HCT116 (cell line): ENCODE measurements around the gene FABP2. TPM values are rescaled to one million over a fixed set of nuclear protein-coding genes. Genes with fewer than 3 reads are reported as not detected.

Experiments
- ATAC-seq: fragments of 200-7000 bp; cut with Tn5 transposase; 2 replicates; pipeline ENCODE4 v1.9.1; 2020; ENCODE audit warnings: mild to moderate bottlenecking, moderate library complexity
- BruUV-seq: library from RNA; stranded (reverse); fragments of 400-500 nt; replicated peaks from 2 replicates; lab custom pipeline; 2021; lab: Mats Ljungman, UMichigan
- CTCF ChIA-PET: fragments of 300-600 bp; sonication (Branson Sonifier 250); formaldehyde crosslinking; loops from one replicate; lab custom pipeline; 2021; ENCODE audit warnings: antibody characterized with exemption; lab: Charles Lee
- POLR2A ChIA-PET: fragments of 300-600, 350-600 bp; sonication (Branson Sonifier 250); formaldehyde crosslinking; loops from one replicate; lab custom pipeline; 2021; ENCODE audit warnings: antibody characterized with exemption; lab: Charles Lee
- RAD21 ChIA-PET, 2 experiments: fragments of 300-600 bp; sonication (Branson Sonifier 250); formaldehyde crosslinking; loops; one replicate each; lab custom pipeline; 2023; ENCODE audit warnings: low total read pairs in 2 of 2; ENCODE audit not compliant: uncharacterized antibody in 2 of 2, unreplicated experiment in 2 of 2, low non-redundant PET in 1 of 2; lab: Charles Lee
- DNase-seq: peaks from one replicate; pipeline ENCODE4 v3.0.0-alpha.2; 2010; ENCODE audit warnings: low read depth, low spot score
- H2AFZ ChIP-seq: fragments of 200-600 bp; shearing (Covaris generic), sonication (generic); 2 replicates; pipeline ENCODE4 v1.6.1; 2017; ENCODE audit warnings: low read depth, mixed run types, mixed read lengths, antibody characterized with exemption, low read length; ENCODE audit not compliant: poor library complexity, severe bottlenecking
- H3K27ac ChIP-seq: 2 replicates; pipeline ENCODE4 v1.5.1; 2012; ENCODE audit warnings: low read depth, low read length
- H3K27me3 ChIP-seq: fragments of 200-600 bp; sonication (generic); 2 replicates; pipeline ENCODE4 v1.6.1; 2016; ENCODE audit warnings: mixed run types, low read length, mixed read lengths; ENCODE audit not compliant: insufficient read depth
- H3K36me3 ChIP-seq, 2 experiments: fragments of 200-500 bp in 1 of 2; fragments of 200-600 bp in 1 of 2; sonication (Bioruptor generic) in 1 of 2; sonication (generic) in 1 of 2; 2 replicates each; pipeline versions ENCODE4 v1.5.1 to v1.6.1; 2014 to 2016; ENCODE audit warnings: low read length in 2 of 2, inconsistent platforms in 1 of 2, mixed read lengths in 1 of 2, mixed run types in 1 of 2; ENCODE audit not compliant: insufficient read depth in 2 of 2, control insufficient read depth in 1 of 2
- H3K4me1 ChIP-seq, 2 experiments: fragments of 200-600 bp in 1 of 2; sonication (generic) in 1 of 2; 2 replicates each; pipeline versions ENCODE4 v1.5.1 to v1.6.1; 2012 to 2017; ENCODE audit warnings: low read length in 2 of 2, inconsistent platforms in 1 of 2, mild to moderate bottlenecking in 1 of 2, mixed read lengths in 1 of 2, mixed run types in 1 of 2, moderate library complexity in 1 of 2; ENCODE audit not compliant: insufficient read depth in 2 of 2, control insufficient read depth in 1 of 2
- H3K4me2 ChIP-seq: fragments of 200-600 bp; sonication (generic); 2 replicates; pipeline ENCODE4 v1.6.1; 2017; ENCODE audit warnings: mixed run types, low read length, mixed read lengths
- H3K4me3 ChIP-seq, 2 experiments: fragments of 200-600 bp in 1 of 2; sonication (generic) in 1 of 2; replicated peaks in 1 of 2; 2 replicates each; pipeline ENCODE4 v1.5.1; 2011 to 2016; ENCODE audit warnings: low read length in 2 of 2, control low read depth in 1 of 2, low read depth in 1 of 2, mild to moderate bottlenecking in 1 of 2, mixed read lengths in 1 of 2, mixed run types in 1 of 2
- H3K79me2 ChIP-seq: fragments of 200-600 bp; sonication (generic); 2 replicates; pipeline ENCODE4 v1.6.1; 2017; ENCODE audit warnings: mild to moderate bottlenecking, mixed run types, low read length, moderate library complexity, mixed read lengths; ENCODE audit not compliant: insufficient read depth
- H3K9ac ChIP-seq: fragments of 200-600 bp; sonication (generic); 2 replicates; pipeline ENCODE4 v1.6.1; 2016; ENCODE audit warnings: low read length, mixed read lengths
- H3K9me2 ChIP-seq: fragments of 200-600 bp; sonication (generic), shearing (Covaris generic); 2 replicates; pipeline ENCODE4 v1.6.1; 2017; ENCODE audit warnings: mixed run types, mild to moderate bottlenecking, moderate library complexity; ENCODE audit not compliant: insufficient read depth
- H3K9me3 ChIP-seq, 2 experiments: fragments of 200-500 bp in 1 of 2; fragments of 200-600 bp in 1 of 2; sonication (Bioruptor generic) in 1 of 2; sonication (generic) in 1 of 2; 2 replicates each; pipeline ENCODE4 v1.6.1; 2014 to 2017; ENCODE audit warnings: low read length in 2 of 2, mixed read lengths in 2 of 2, inconsistent platforms in 1 of 2, low read depth in 1 of 2, mild to moderate bottlenecking in 1 of 2, mixed run types in 1 of 2, moderate library complexity in 1 of 2; ENCODE audit not compliant: control insufficient read depth in 1 of 2, insufficient read depth in 1 of 2
- H4K20me1 ChIP-seq: fragments of 200-600 bp; sonication (generic), shearing (Covaris generic); 2 replicates; pipeline ENCODE4 v1.6.1; 2017; ENCODE audit warnings: mixed run types, mild to moderate bottlenecking, moderate library complexity; ENCODE audit not compliant: insufficient read depth
- ATF3 ChIP-seq: IDR thresholded peaks from 2 replicates; pipeline ENCODE4 v1.6.1; 2012
- CEBPB ChIP-seq: IDR thresholded peaks from 2 replicates; pipeline ENCODE4 v1.6.1; 2012; ENCODE audit warnings: low read depth
- CTCF ChIP-seq, 3 experiments: fragments of 200-600 bp in 1 of 3; sonication (generic) in 1 of 3; IDR thresholded peaks in 2 of 3; conservative IDR thresholded peaks in 1 of 3; 2 replicates each; pipeline ENCODE4 v1.5.1; 2012 to 2017; ENCODE audit warnings: low read depth in 2 of 3, low read length in 2 of 3, antibody characterized with exemption in 1 of 3, borderline replicate concordance in 1 of 3, control low read depth in 1 of 3, mild to moderate bottlenecking in 1 of 3, mixed read lengths in 1 of 3, mixed run types in 1 of 3, moderate library complexity in 1 of 3; ENCODE audit not compliant: insufficient read depth in 1 of 3
- EGR1 ChIP-seq: IDR thresholded peaks from 2 replicates; pipeline ENCODE4 v1.6.1; 2012; ENCODE audit warnings: low read depth
- ELF1 ChIP-seq: IDR thresholded peaks from 2 replicates; pipeline ENCODE4 v1.6.1; 2012; ENCODE audit warnings: low read depth, borderline replicate concordance
- EZH2 ChIP-seq: fragments of 200-600 bp; sonication (generic); IDR thresholded peaks from 2 replicates; pipeline ENCODE4 v1.6.1; 2017; ENCODE audit warnings: antibody characterized with exemption, mixed run types
- FOSL1 ChIP-seq: IDR thresholded peaks from 2 replicates; pipeline ENCODE4 v1.6.1; 2012; ENCODE audit warnings: low read depth
- JUND ChIP-seq: IDR thresholded peaks from 2 replicates; pipeline ENCODE4 v1.6.1; 2012
- POLR2A ChIP-seq: IDR thresholded peaks from 2 replicates; pipeline ENCODE4 v1.7.0; 2011; ENCODE audit warnings: borderline replicate concordance; ENCODE audit not compliant: insufficient read depth, insufficient read length; ENCODE audit errors: extremely low read depth
- RAD21 ChIP-seq: IDR thresholded peaks from 2 replicates; pipeline ENCODE4 v1.6.1; 2012; ENCODE audit warnings: low read depth, mild to moderate bottlenecking
- SRF ChIP-seq: IDR thresholded peaks from 2 replicates; pipeline ENCODE4 v1.6.1; 2012; ENCODE audit warnings: low read depth
- TCF7L2 ChIP-seq: IDR thresholded peaks from 2 replicates; pipeline ENCODE4 v1.7.0; 2011; ENCODE audit warnings: borderline replicate concordance, inconsistent platforms; ENCODE audit not compliant: insufficient read depth, insufficient read length; ENCODE audit errors: extremely low read depth
- YY1 ChIP-seq: IDR thresholded peaks from 2 replicates; pipeline ENCODE4 v1.6.1; 2011; ENCODE audit warnings: low read length, low read depth, moderate library complexity, mild to moderate bottlenecking; ENCODE audit not compliant: insufficient replicate concordance; ENCODE audit errors: extremely low read depth
- ZFX ChIP-seq: fragments of 450-650 bp; IDR thresholded peaks from 2 replicates; pipeline ENCODE4 v1.6.1; 2017
- intact Hi-C: fragments of 100-400 bp; cut with micrococcal nuclease; formaldehyde crosslinking; loops from 2 replicates; pipeline ENCODE4 v1.10.0; 2022
- total RNA-seq: library from RNA; stranded (reverse); gene quantifications from one replicate; pipeline ENCODE4 v1.2.1, GENCODE V29; 2021; ENCODE audit not compliant: unreplicated experiment
- TF ChIP-seq, protein P1 (sequence below): IDR thresholded peaks from 2 replicates; pipeline ENCODE4 v1.6.1; 2012; ENCODE audit warnings: low read depth

The FABP2 gene
- total RNA-seq, 1 experiment from 2014 or later: not detected

DNA sequence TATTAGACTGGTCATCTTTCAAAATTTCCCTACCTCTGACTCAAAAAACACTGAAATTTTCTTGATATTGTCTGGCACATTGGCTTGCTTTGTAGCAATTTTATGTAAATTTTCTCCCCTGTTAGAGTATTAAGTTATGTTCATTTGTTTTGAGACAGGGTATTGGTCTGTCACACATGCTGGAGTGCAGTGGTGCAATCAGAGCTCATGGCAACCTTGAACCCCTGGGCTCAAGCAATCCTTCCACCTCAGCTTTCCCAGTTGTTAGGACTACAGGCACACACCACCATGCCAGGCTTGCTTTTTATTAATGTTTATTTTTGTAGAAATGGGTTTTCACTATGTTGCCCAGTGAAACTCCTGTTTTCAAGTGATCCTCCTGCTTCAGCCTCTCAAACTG, 17.5 kb downstream of the FABP2 start:
- CTCF ChIA-PET: no interaction called here
- Histone ChIP-seq H3K27ac (no peak overlapping the region), H3K9me2 (no peaks in the 10 kb centered on the region), H3K79me2 (peaks cover 9% of the 10 kb centered on the region), H3K4me1 (peaks cover 3 to 13% of the 10 kb centered on the region in 2 experiments; a peak in 2 of 4 replicates), H3K36me3 (no peaks in the 10 kb centered on the region), H2AFZ (no peak overlapping the region), H3K9me3 (no peaks in the 10 kb centered on the region), H3K4me3 (no peak overlapping the region), H4K20me1 (0 out of 2 replicates have a peak, but pooled peaks cover 3% of the 10 kb centered on the region), H3K27me3 (no peaks in the 10 kb centered on the region), H3K4me2 (no peak overlapping the region), H3K9ac (no peak overlapping the region)
- BruUV-seq: no TSS peak
- intact Hi-C loops: no loop called here
- POLR2A ChIA-PET: no interaction called here
- RAD21 ChIA-PET: no interaction called here
- ATAC-seq: no peak
- no peak for DNase-seq
- no peak for TF ChIP-seq RAD21

DNA sequence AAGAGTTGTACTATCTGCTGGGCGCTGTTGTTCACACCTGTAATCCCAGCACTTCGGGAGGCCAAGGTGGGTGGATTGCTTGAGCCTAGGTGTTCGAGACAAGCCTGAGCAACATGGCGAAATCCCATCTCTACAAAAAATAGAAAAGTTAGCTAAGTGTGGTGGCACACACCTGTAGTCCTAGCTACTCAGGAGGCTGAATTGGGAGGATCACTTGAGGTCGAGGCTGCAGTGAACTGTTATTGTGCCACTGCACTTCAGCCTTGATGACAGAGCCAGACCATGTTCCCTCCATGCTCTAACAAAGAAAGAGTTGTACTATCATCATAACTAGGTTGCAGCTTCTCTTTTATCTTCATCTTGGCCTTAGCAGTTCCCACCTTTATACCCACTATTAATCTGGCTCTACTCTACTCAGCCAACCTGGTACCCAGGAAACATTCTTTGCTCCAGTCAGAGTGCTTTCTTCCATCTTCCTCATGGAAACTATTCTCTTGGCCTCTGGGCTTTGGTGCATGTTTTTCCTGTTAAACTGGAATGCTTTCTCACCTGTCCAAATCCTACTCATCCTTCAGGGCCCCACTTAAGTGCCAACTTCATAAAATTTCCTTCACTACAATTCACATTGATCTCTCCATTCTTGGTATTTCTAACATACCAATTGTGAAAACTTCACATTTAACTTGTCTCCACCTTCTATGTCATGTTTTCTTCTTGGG, 18.2 kb downstream of the FABP2 start:
- peaks cover 3 to 20% of the 10 kb centered on the region in 2 experiments; a peak in 3 of 4 replicates for H3K4me1 ChIP-seq
- H3K9ac ChIP-seq: no peak overlapping the region
- H3K79me2 ChIP-seq: peaks cover 16% of the 10 kb centered on the region
- intact Hi-C loops: no loop called here
- POLR2A ChIA-PET: no interaction called here
- no peaks in the 10 kb centered on the region for H3K9me3 ChIP-seq
- ATAC-seq (no peak), DNase-seq (no peak)
- H3K9me2 ChIP-seq: no peaks in the 10 kb centered on the region
- H3K4me2 ChIP-seq: no peak overlapping the region
- no peaks in the 10 kb centered on the region for H3K36me3 ChIP-seq
- no peak overlapping the region for H3K27ac ChIP-seq
- no peak overlapping the region for H2AFZ ChIP-seq
- no peaks in the 10 kb centered on the region for H3K27me3 ChIP-seq
- RAD21 ChIA-PET: no interaction called here
- BruUV-seq: no TSS peak
- CTCF ChIA-PET: no interaction called here
- H4K20me1 ChIP-seq: 0 out of 2 replicates have a peak, but pooled peaks cover 3% of the 10 kb centered on the region
- no peak overlapping the region for H3K4me3 ChIP-seq
- no peak for TF ChIP-seq CEBPB
- no peak for TF ChIP-seq EZH2
- TF ChIP-seq ATF3: no peak
- no peak for TF ChIP-seq ELF1
- no peak for TF ChIP-seq RAD21
- no peak for TF ChIP-seq ZFX
- TF ChIP-seq EGR1: no peak
- no peak for TF ChIP-seq YY1
- TF ChIP-seq, protein P1, sequence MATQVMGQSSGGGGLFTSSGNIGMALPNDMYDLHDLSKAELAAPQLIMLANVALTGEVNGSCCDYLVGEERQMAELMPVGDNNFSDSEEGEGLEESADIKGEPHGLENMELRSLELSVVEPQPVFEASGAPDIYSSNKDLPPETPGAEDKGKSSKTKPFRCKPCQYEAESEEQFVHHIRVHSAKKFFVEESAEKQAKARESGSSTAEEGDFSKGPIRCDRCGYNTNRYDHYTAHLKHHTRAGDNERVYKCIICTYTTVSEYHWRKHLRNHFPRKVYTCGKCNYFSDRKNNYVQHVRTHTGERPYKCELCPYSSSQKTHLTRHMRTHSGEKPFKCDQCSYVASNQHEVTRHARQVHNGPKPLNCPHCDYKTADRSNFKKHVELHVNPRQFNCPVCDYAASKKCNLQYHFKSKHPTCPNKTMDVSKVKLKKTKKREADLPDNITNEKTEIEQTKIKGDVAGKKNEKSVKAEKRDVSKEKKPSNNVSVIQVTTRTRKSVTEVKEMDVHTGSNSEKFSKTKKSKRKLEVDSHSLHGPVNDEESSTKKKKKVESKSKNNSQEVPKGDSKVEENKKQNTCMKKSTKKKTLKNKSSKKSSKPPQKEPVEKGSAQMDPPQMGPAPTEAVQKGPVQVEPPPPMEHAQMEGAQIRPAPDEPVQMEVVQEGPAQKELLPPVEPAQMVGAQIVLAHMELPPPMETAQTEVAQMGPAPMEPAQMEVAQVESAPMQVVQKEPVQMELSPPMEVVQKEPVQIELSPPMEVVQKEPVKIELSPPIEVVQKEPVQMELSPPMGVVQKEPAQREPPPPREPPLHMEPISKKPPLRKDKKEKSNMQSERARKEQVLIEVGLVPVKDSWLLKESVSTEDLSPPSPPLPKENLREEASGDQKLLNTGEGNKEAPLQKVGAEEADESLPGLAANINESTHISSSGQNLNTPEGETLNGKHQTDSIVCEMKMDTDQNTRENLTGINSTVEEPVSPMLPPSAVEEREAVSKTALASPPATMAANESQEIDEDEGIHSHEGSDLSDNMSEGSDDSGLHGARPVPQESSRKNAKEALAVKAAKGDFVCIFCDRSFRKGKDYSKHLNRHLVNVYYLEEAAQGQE: no peak
- no peak for TF ChIP-seq CTCF (IDR thresholded peaks at IDR 0.05 in 2 of 3, conservative IDR thresholded peaks at IDR 0.05 in 1 of 3; ENCODE audit: borderline replicate concordance in 1 of 3, insufficient read depth in 1 of 3, low read depth in 2 of 3, low read length in 2 of 3)
- TF ChIP-seq JUND: no peak
- TF ChIP-seq POLR2A: no peak
- TF ChIP-seq FOSL1: no peak
- no peak for TF ChIP-seq SRF
- no peak for TF ChIP-seq TCF7L2
